SU-DHL-6 (cell line): ENCODE measurements around the gene OR51M1.

Experiments used
- CTCF ChIP-seq: fragments of 200-600 bp; sonication (generic); IDR thresholded peaks from one replicate; pipeline ENCODE4 v1.5.1; 2017; ENCODE audit warnings: antibody characterized with exemption, mild to moderate bottlenecking, low read length, moderate library complexity; ENCODE audit not compliant: insufficient read depth, poor library complexity, severe bottlenecking
- EZH2phosphoT487 ChIP-seq: fragments of 200-600 bp; sonication (generic), shearing (Covaris generic); conservative IDR thresholded peaks from 2 replicates; pipeline ENCODE4 v1.6.1; 2018; ENCODE audit warnings: mild to moderate bottlenecking, antibody characterized with exemption, low read length, moderate library complexity, mixed read lengths

GRCh38 chr11:5339771-5340322 is 43.8 kb upstream of the OR51M1 start:
- TF ChIP-seq CTCF (no peak), EZH2phosphoT487 (no peak)
